ENCODE data around the gene CABP7.

DNA sequence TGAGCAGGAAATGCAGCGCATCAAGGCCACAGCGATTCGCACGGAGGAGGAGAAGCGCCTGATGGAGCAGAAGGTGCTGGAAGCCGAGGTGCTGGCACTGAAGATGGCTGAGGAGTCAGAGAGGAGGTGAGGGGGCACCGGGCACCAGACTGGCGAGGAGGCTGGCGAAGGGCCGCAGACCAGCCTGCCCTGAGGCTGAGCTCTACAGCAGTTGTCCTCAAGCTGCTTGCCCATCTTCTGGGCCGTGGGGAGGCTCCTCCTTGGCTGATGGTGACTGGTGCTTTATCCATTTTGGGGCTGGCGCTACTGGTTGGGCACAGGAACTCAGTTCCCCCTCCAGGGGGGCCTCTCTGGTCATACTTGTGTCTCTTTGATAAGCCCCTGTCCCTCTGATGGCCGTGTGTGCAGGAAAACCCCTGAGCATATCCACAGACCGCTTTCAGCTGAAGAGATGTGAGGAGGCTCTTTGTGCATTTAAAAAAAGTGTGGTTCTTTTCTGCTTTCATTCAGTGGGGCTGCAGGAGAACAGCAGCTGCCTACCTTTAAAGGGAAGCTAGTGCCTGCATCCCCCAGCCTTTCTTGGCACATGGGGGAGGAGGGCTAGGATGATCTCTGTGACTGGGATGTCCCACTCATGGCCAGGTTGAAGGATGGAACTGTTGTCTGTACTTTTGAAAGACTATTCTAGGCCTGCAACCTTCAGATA, 46.3 kb upstream of the CABP7 start:
- TF ChIP-seq, protein P1, sequence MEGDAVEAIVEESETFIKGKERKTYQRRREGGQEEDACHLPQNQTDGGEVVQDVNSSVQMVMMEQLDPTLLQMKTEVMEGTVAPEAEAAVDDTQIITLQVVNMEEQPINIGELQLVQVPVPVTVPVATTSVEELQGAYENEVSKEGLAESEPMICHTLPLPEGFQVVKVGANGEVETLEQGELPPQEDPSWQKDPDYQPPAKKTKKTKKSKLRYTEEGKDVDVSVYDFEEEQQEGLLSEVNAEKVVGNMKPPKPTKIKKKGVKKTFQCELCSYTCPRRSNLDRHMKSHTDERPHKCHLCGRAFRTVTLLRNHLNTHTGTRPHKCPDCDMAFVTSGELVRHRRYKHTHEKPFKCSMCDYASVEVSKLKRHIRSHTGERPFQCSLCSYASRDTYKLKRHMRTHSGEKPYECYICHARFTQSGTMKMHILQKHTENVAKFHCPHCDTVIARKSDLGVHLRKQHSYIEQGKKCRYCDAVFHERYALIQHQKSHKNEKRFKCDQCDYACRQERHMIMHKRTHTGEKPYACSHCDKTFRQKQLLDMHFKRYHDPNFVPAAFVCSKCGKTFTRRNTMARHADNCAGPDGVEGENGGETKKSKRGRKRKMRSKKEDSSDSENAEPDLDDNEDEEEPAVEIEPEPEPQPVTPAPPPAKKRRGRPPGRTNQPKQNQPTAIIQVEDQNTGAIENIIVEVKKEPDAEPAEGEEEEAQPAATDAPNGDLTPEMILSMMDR (IDR thresholded peaks at IDR 0.05): no peak
- TF ChIP-seq POLR2A (IDR thresholded peaks at IDR 0.05): no peak

All from adrenal gland (tissue), 5 donors.